ENCODE measurements around the gene HNRNPH3. TPM values are rescaled to one million over a fixed set of nuclear protein-coding genes. Genes with fewer than 3 reads are reported as not detected.
"Not testable (repeated sequence)": the region's sequence is repeated elsewhere in the genome, so short reads cannot be mapped to it uniquely, and the experiment has no call there.

Gene HNRNPH3
- polyA plus RNA-seq, 4 donors: 117 to 229 (median 139) TPM

GRCh38 chr10:68301790-68302502 lies 29.9 kb upstream of the HNRNPH3 start:
- Histone ChIP-seq H3K4me1 (ENCODE audit: control insufficient read depth in 3 of 3, insufficient read depth in 2 of 3, low read depth in 1 of 3, low read length in 2 of 3) (peaks cover 0 to 4% (median 3%) of the 10 kb centered on the region in 3 donors), H3K9me3 (ENCODE audit: control insufficient read depth in 2 of 2, insufficient read depth in 1 of 2, low read depth in 1 of 2, low read length in 1 of 2) (no peaks in the 10 kb centered on the region), H3K27me3 (ENCODE audit: control insufficient read depth in 3 of 3, insufficient read depth in 3 of 3, low read length in 3 of 3) (no peaks in the 10 kb centered on the region), H3K27ac (ENCODE audit: low read depth in 1 of 3, low read length in 2 of 3) (no peak overlapping the region), H3K4me3 (ENCODE audit: low read depth in 1 of 3, low read length in 3 of 3) (no peak overlapping the region), H3K36me3 (ENCODE audit: control insufficient read depth in 3 of 3, insufficient read depth in 2 of 3, low read depth in 1 of 3, low read length in 3 of 3) (peaks cover 0 to 27% (median 5%) of the 10 kb centered on the region in 3 donors)
- WGBS, 3 donors: 38 to 43% (median 38%) methylated on average over 6 of the region's 6 CpGs
- DNase-seq (peak; percentile 51 to 68), FAIRE-seq (no peak)

GRCh38 chr10:68302503-68302823 lies 29.4 kb upstream of the HNRNPH3 start:
- WGBS, 3 donors: 41 to 68% (median 55%) methylated on average over 2 of the region's 2 CpGs
- H3K9me3 ChIP-seq (ENCODE audit: control insufficient read depth in 2 of 2, insufficient read depth in 1 of 2, low read depth in 1 of 2, low read length in 1 of 2): no peaks in the 10 kb centered on the region
- peaks cover 0 to 4% (median 3%) of the 10 kb centered on the region in 3 donors for H3K4me1 ChIP-seq (ENCODE audit: control insufficient read depth in 3 of 3, insufficient read depth in 2 of 3, low read depth in 1 of 3, low read length in 2 of 3)
- H3K4me3 ChIP-seq (ENCODE audit: low read depth in 1 of 3, low read length in 3 of 3): no peak overlapping the region
- H3K27me3 ChIP-seq (ENCODE audit: control insufficient read depth in 3 of 3, insufficient read depth in 3 of 3, low read length in 3 of 3): no peaks in the 10 kb centered on the region
- no peak overlapping the region for H3K27ac ChIP-seq (ENCODE audit: low read depth in 1 of 3, low read length in 2 of 3)
- peaks cover 0 to 23% (median 0%) of the 10 kb centered on the region in 3 donors for H3K36me3 ChIP-seq (ENCODE audit: control insufficient read depth in 3 of 3, insufficient read depth in 2 of 3, low read depth in 1 of 3, low read length in 3 of 3)
- FAIRE-seq (no peak), DNase-seq (no peak)

- WGBS, 3 donors: 59 to 72% (median 63%) methylated on average over 5 of the region's 5 CpGs
- Histone ChIP-seq H3K9me3 (ENCODE audit: control insufficient read depth in 2 of 2, insufficient read depth in 1 of 2, low read depth in 1 of 2, low read length in 1 of 2) (no peaks in the 10 kb centered on the region), H3K4me1 (ENCODE audit: control insufficient read depth in 3 of 3, insufficient read depth in 2 of 3, low read depth in 1 of 3, low read length in 2 of 3) (peaks cover 0 to 4% (median 3%) of the 10 kb centered on the region in 3 donors), H3K27ac (ENCODE audit: low read depth in 1 of 3, low read length in 2 of 3) (no peak overlapping the region), H3K27me3 (ENCODE audit: control insufficient read depth in 3 of 3, insufficient read depth in 3 of 3, low read length in 3 of 3) (no peaks in the 10 kb centered on the region), H3K36me3 (ENCODE audit: control insufficient read depth in 3 of 3, insufficient read depth in 2 of 3, low read depth in 1 of 3, low read length in 3 of 3) (peaks cover 0 to 20% (median 0%) of the 10 kb centered on the region in 3 donors), H3K4me3 (ENCODE audit: low read depth in 1 of 3, low read length in 3 of 3) (no peak overlapping the region)
- FAIRE-seq: no peak
- no peak for DNase-seq
Observed at GRCh38 chr10:68302871-68303270, 29.0 kb upstream of the HNRNPH3 start.

- Histone ChIP-seq H3K27ac (ENCODE audit: low read depth in 1 of 3, low read length in 2 of 3) (peak overlapping the region in 2 of 3 donors; percentile 3 to 65), H3K4me1 (ENCODE audit: control insufficient read depth in 3 of 3, insufficient read depth in 2 of 3, low read depth in 1 of 3, low read length in 2 of 3) (peaks cover 0 to 4% (median 3%) of the 10 kb centered on the region in 3 donors), H3K4me3 (ENCODE audit: low read depth in 1 of 3, low read length in 3 of 3) (peak overlapping the region in 2 of 3 donors; percentile 24 to 30), H3K9me3 (ENCODE audit: control insufficient read depth in 2 of 2, insufficient read depth in 1 of 2, low read depth in 1 of 2, low read length in 1 of 2) (no peaks in the 10 kb centered on the region), H3K27me3 (ENCODE audit: control insufficient read depth in 3 of 3, insufficient read depth in 3 of 3, low read length in 3 of 3) (no peaks in the 10 kb centered on the region), H3K36me3 (ENCODE audit: control insufficient read depth in 3 of 3, insufficient read depth in 2 of 3, low read depth in 1 of 3, low read length in 3 of 3) (peaks cover 0 to 15% (median 0%) of the 10 kb centered on the region in 3 donors)
- FAIRE-seq (no peak), DNase-seq (peak; percentile 66 to 88)
- 21 to 57% (median 34%) methylated on average over 7 of the region's 7 CpGs for WGBS, 3 donors
Observed at GRCh38 chr10:68303849-68304412, 27.9 kb upstream of the HNRNPH3 start.

GRCh38 chr10:68305854-68306253 lies 26.0 kb upstream of the HNRNPH3 start:
- no peaks in the 10 kb centered on the region for H3K9me3 ChIP-seq (ENCODE audit: control insufficient read depth in 2 of 2, insufficient read depth in 1 of 2, low read depth in 1 of 2, low read length in 1 of 2)
- peaks cover 0 to 4% (median 0%) of the 10 kb centered on the region in 3 donors for H3K4me1 ChIP-seq (ENCODE audit: control insufficient read depth in 3 of 3, insufficient read depth in 2 of 3, low read depth in 1 of 3, low read length in 2 of 3)
- peaks cover 0 to 8% (median 0%) of the 10 kb centered on the region in 3 donors for H3K36me3 ChIP-seq (ENCODE audit: control insufficient read depth in 3 of 3, insufficient read depth in 2 of 3, low read depth in 1 of 3, low read length in 3 of 3)
- H3K27me3 ChIP-seq (ENCODE audit: control insufficient read depth in 3 of 3, insufficient read depth in 3 of 3, low read length in 3 of 3): no peaks in the 10 kb centered on the region
- FAIRE-seq: peak; percentile 83
- H3K27ac ChIP-seq (ENCODE audit: low read depth in 1 of 3, low read length in 2 of 3): peak overlapping the region; percentile 50 to 76 (median 65)
- 0 to 42% (median 3%) methylated on average over 1 of the region's 1 CpG for WGBS, 3 donors
- peak; percentile 51 to 59 for DNase-seq
- peak overlapping the region in 2 of 3 donors; percentile 61 for H3K4me3 ChIP-seq (ENCODE audit: low read depth in 1 of 3, low read length in 3 of 3)

- H3K27me3 ChIP-seq (ENCODE audit: control insufficient read depth in 3 of 3, insufficient read depth in 3 of 3, low read length in 3 of 3): no peaks in the 10 kb centered on the region
- DNase-seq (no peak), FAIRE-seq (no peak)
- H3K4me1 ChIP-seq (ENCODE audit: control insufficient read depth in 3 of 3, insufficient read depth in 2 of 3, low read depth in 1 of 3, low read length in 2 of 3): peaks cover 0 to 4% (median 1%) of the 10 kb centered on the region in 3 donors
- H3K4me3 ChIP-seq (ENCODE audit: low read depth in 1 of 3, low read length in 3 of 3): no peak overlapping the region
- no peak overlapping the region for H3K27ac ChIP-seq (ENCODE audit: low read depth in 1 of 3, low read length in 2 of 3)
- H3K36me3 ChIP-seq (ENCODE audit: control insufficient read depth in 3 of 3, insufficient read depth in 2 of 3, low read depth in 1 of 3, low read length in 3 of 3): peaks cover 0 to under 1% (median 0%) of the 10 kb centered on the region in 3 donors
- H3K9me3 ChIP-seq (ENCODE audit: control insufficient read depth in 2 of 2, insufficient read depth in 1 of 2, low read depth in 1 of 2, low read length in 1 of 2): peaks cover 0 to 11% of the 10 kb centered on the region in 2 donors
Observed at GRCh38 chr10:68310531-68310930, 21.3 kb upstream of the HNRNPH3 start.

- Histone ChIP-seq H3K27ac (ENCODE audit: low read depth in 1 of 3, low read length in 2 of 3) (peak overlapping the region in 2 of 3 donors; percentile 3 to 12), H3K9me3 (ENCODE audit: control insufficient read depth in 2 of 2, insufficient read depth in 1 of 2, low read depth in 1 of 2, low read length in 1 of 2) (peaks cover 0 to 30% of the 10 kb centered on the region in 2 donors), H3K4me1 (ENCODE audit: control insufficient read depth in 3 of 3, insufficient read depth in 2 of 3, low read depth in 1 of 3, low read length in 2 of 3) (peaks cover 0 to 11% (median 1%) of the 10 kb centered on the region in 3 donors)
- DNase-seq: peak in 1 of 2 donors; percentile 93
- FAIRE-seq; H3K36me3 ChIP-seq (ENCODE audit: control insufficient read depth in 3 of 3, insufficient read depth in 2 of 3, low read depth in 1 of 3, low read length in 3 of 3); H3K27me3 ChIP-seq (ENCODE audit: control insufficient read depth in 3 of 3, insufficient read depth in 3 of 3, low read length in 3 of 3); H3K4me3 ChIP-seq (ENCODE audit: low read depth in 1 of 3, low read length in 3 of 3): not testable (repeated sequence)
- 51 to 82% (median 67%) methylated on average over 6 of the region's 6 CpGs for WGBS, 3 donors
Observed at GRCh38 chr10:68314930-68315329, 16.9 kb upstream of the HNRNPH3 start.

GRCh38 chr10:68315582-68315981 lies 16.3 kb upstream of the HNRNPH3 start:
- H3K27me3 ChIP-seq (ENCODE audit: control insufficient read depth in 3 of 3, insufficient read depth in 3 of 3, low read length in 3 of 3): no peaks in the 10 kb centered on the region
- DNase-seq (peak in 1 of 2 donors; percentile 80), FAIRE-seq (no peak)
- H3K9me3 ChIP-seq (ENCODE audit: control insufficient read depth in 2 of 2, insufficient read depth in 1 of 2, low read depth in 1 of 2, low read length in 1 of 2): peaks cover 0 to 30% of the 10 kb centered on the region in 2 donors
- no peaks in the 10 kb centered on the region for H3K36me3 ChIP-seq (ENCODE audit: control insufficient read depth in 3 of 3, insufficient read depth in 2 of 3, low read depth in 1 of 3, low read length in 3 of 3)
- peaks cover 0 to 11% (median 1%) of the 10 kb centered on the region in 3 donors for H3K4me1 ChIP-seq (ENCODE audit: control insufficient read depth in 3 of 3, insufficient read depth in 2 of 3, low read depth in 1 of 3, low read length in 2 of 3)
- no peak overlapping the region for H3K4me3 ChIP-seq (ENCODE audit: low read depth in 1 of 3, low read length in 3 of 3)
- WGBS, 3 donors: 13 to 68% (median 15%) methylated on average over 1 of the region's 1 CpG
- H3K27ac ChIP-seq (ENCODE audit: low read depth in 1 of 3, low read length in 2 of 3): peak overlapping the region in 2 of 3 donors; percentile 3 to 12

Measured in small intestine (tissue), 7 donors.